MM.1S (cell line): ENCODE measurements around the gene RAVER2.

ENCODE experiments used
- EZH2 ChIP-seq: fragments of 300-600 bp; sonication (generic); optimal IDR thresholded peaks from 2 replicates; pipeline ENCODE3; 2017; ENCODE audit warnings: low read depth, mild to moderate bottlenecking, antibody characterized with exemption, low read length, mixed read lengths
- TF ChIP-seq, protein P1 (sequence below): fragments of 300-600 bp; sonication (generic); IDR thresholded peaks from 2 replicates; pipeline ENCODE4 v1.5.1; 2016; ENCODE audit warnings: antibody characterized with exemption, low read length, mixed read lengths

DNA sequence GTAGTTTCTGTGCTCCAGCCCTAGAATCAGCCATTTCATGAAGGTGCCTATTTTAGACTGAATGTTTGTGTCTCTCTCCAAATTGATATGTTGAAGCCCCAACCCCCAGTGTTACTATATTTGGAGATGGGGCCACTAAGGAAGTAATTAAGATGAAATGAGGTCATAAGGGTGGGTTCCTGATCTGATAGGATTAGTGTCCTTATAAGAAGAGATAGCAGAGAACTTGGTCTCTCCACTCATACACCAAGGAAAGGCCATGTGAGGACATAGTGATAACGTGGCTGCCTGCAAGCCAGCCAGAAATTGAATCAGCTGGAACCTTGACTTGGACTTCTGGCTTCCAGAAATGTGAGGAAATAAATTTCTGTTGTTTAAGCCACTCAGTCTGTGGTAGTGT lies 12.3 kb downstream of the RAVER2 start:
- TF ChIP-seq, protein P1, sequence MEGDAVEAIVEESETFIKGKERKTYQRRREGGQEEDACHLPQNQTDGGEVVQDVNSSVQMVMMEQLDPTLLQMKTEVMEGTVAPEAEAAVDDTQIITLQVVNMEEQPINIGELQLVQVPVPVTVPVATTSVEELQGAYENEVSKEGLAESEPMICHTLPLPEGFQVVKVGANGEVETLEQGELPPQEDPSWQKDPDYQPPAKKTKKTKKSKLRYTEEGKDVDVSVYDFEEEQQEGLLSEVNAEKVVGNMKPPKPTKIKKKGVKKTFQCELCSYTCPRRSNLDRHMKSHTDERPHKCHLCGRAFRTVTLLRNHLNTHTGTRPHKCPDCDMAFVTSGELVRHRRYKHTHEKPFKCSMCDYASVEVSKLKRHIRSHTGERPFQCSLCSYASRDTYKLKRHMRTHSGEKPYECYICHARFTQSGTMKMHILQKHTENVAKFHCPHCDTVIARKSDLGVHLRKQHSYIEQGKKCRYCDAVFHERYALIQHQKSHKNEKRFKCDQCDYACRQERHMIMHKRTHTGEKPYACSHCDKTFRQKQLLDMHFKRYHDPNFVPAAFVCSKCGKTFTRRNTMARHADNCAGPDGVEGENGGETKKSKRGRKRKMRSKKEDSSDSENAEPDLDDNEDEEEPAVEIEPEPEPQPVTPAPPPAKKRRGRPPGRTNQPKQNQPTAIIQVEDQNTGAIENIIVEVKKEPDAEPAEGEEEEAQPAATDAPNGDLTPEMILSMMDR, result no peak
- no peak for TF ChIP-seq EZH2
